PC-3 (cell line): ENCODE measurements around the gene RC3H2. TPM values are rescaled to one million over a fixed set of nuclear protein-coding genes. Genes with fewer than 3 reads are reported as not detected.
A peak's percentile ranks its signal among the peaks of the same experiment; 100 is the strongest.
"Not testable (repeated sequence)": the region's sequence is repeated elsewhere in the genome, so short reads cannot be mapped to it uniquely, and the experiment has no call there.

ENCODE experiments used
- ATAC-seq: fragments of 200-7000 bp; cut with Tn5 transposase; 2 replicates; pipeline ENCODE4 v1.9.1; 2020; ENCODE audit warnings: mild to moderate bottlenecking, moderate library complexity
- BruUV-seq: library from RNA; stranded (reverse); fragments of 400-500 nt; replicated peaks from 2 replicates; lab custom pipeline; 2021; lab: Mats Ljungman, UMichigan
- CTCF ChIA-PET: fragments of 300-600 bp; sonication (Branson Sonifier 250); formaldehyde crosslinking; loops from one replicate; lab custom pipeline; 2022; ENCODE audit warnings: antibody characterized with exemption; lab: Charles Lee
- POLR2A ChIA-PET: fragments of 300-600 bp; sonication (Branson Sonifier 250); formaldehyde crosslinking; loops from one replicate; lab custom pipeline; 2022; ENCODE audit warnings: antibody characterized with exemption; ENCODE audit not compliant: unreplicated experiment; lab: Charles Lee
- DNase-seq: peaks from one replicate; pipeline ENCODE4 v3.0.0-alpha.2; 2015
- H2AFZ ChIP-seq: fragments of 300-600 bp; sonication (generic); 2 replicates; pipeline ENCODE4 v1.6.0; 2016; ENCODE audit warnings: antibody characterized with exemption, low read length
- H3F3A ChIP-seq: fragments of 300-600 bp; sonication (generic); one replicate; pipeline ENCODE4 v1.6.0; 2017; ENCODE audit warnings: antibody characterized with exemption, low read length, control low read depth, mild to moderate bottlenecking; ENCODE audit not compliant: unreplicated experiment
- H3K27ac ChIP-seq: fragments of 300-600 bp; sonication (generic); 2 replicates; pipeline ENCODE4 v1.5.1; 2016; ENCODE audit warnings: mild to moderate bottlenecking, low read length
- H3K27me3 ChIP-seq: fragments of 300-600 bp; sonication (generic); 2 replicates; pipeline ENCODE4 v1.6.1; 2016; ENCODE audit warnings: low read length, mixed read lengths
- H3K36me3 ChIP-seq: fragments of 300-600 bp; sonication (generic); 2 replicates; pipeline ENCODE4 v1.6.1; 2016; ENCODE audit warnings: low read depth, mixed run types, low read length, mixed read lengths
- H3K4me1 ChIP-seq: fragments of 300-600 bp; sonication (generic); 2 replicates; pipeline ENCODE4 v1.5.1; 2016; ENCODE audit warnings: low read length; ENCODE audit not compliant: insufficient read depth
- H3K4me2 ChIP-seq: fragments of 300-600 bp; sonication (generic); 2 replicates; pipeline ENCODE4 v1.6.0; 2016; ENCODE audit warnings: low read length
- H3K4me3 ChIP-seq: fragments of 300-600 bp; sonication (generic); 2 replicates; pipeline ENCODE4 v1.5.1; 2016; ENCODE audit warnings: mild to moderate bottlenecking, low read length, mixed read lengths
- H3K79me2 ChIP-seq: fragments of 300-600 bp; sonication (generic); 2 replicates; pipeline ENCODE4 v1.6.1; 2017; ENCODE audit warnings: low read length, mixed read lengths
- H3K9ac ChIP-seq: fragments of 300-600 bp; sonication (generic); 2 replicates; pipeline ENCODE4 v1.6.0; 2016; ENCODE audit warnings: mild to moderate bottlenecking, low read length
- H3K9me2 ChIP-seq: fragments of 300-600 bp; sonication (generic); replicated peaks from 2 replicates; pipeline ENCODE4 v1.6.1; 2016; ENCODE audit warnings: mixed run types, low read length, mixed read lengths
- H3K9me3 ChIP-seq: fragments of 300-600 bp; sonication (generic); 2 replicates; pipeline ENCODE4 v1.6.1; 2016; ENCODE audit warnings: low read length, mixed read lengths
- H4K20me1 ChIP-seq: fragments of 300-600 bp; sonication (generic); 2 replicates; pipeline ENCODE4 v1.6.1; 2016; ENCODE audit warnings: low read length, mixed read lengths
- CTCF ChIP-seq: fragments of 300-600 bp; sonication (generic); conservative IDR thresholded peaks from 2 replicates; pipeline ENCODE4 v1.5.1; 2017; ENCODE audit warnings: antibody characterized with exemption, low read depth, mild to moderate bottlenecking, low read length
- EZH2 ChIP-seq: fragments of 300-600 bp; sonication (generic); IDR thresholded peaks from one replicate; pipeline ENCODE4 v1.6.1; 2017; ENCODE audit warnings: antibody characterized with exemption, mild to moderate bottlenecking, low read length; ENCODE audit not compliant: unreplicated experiment
- EZH2phosphoT487 ChIP-seq: fragments of 300-600 bp; sonication (generic); IDR thresholded peaks from 2 replicates; pipeline ENCODE4 v1.6.1; 2018; ENCODE audit warnings: mild to moderate bottlenecking, antibody characterized with exemption, low read length, borderline replicate concordance
- intact Hi-C: fragments of 100-400 bp; cut with micrococcal nuclease; formaldehyde crosslinking; loops from 2 replicates; pipeline ENCODE4 v1.9.0; 2023
- total RNA-seq: library from RNA; depleted of rRNA; stranded (reverse); fragments of >200 nt; gene quantifications from 2 replicates; pipeline ENCODE4 v1.2.3, GENCODE V29; 2014

The RC3H2 gene
- total RNA-seq, 1 experiment from 2014 or later, result 23.0 TPM

GRCh38 chr9:122918310-122918709, 13.2 kb upstream of the RC3H2 start:
- no peaks in the 10 kb centered on the region for H4K20me1 ChIP-seq
- H3K9me2 ChIP-seq, result no peaks in the 10 kb centered on the region
- ChIA-PET CTCF (no interaction called here), POLR2A (no interaction called here)
- H3K4me1 ChIP-seq, result no peaks in the 10 kb centered on the region
- no peak overlapping the region for H3K4me2 ChIP-seq
- H3K79me2 ChIP-seq, result no peaks in the 10 kb centered on the region
- ATAC-seq, result no peak
- H3K36me3 ChIP-seq, result 0 out of 2 replicates have a peak, but pooled peaks cover 4% of the 10 kb centered on the region
- no peaks in the 10 kb centered on the region for H3K27me3 ChIP-seq
- no peak overlapping the region for H3K9ac ChIP-seq
- no peak overlapping the region for H2AFZ ChIP-seq
- no peak overlapping the region for H3K4me3 ChIP-seq
- BruUV-seq, result no TSS peak
- no peak for DNase-seq
- H3F3A ChIP-seq, result no peaks in the 10 kb centered on the region
- intact Hi-C loops, result no loop called here
- H3K27ac ChIP-seq, result no peak overlapping the region
- no peaks in the 10 kb centered on the region for H3K9me3 ChIP-seq
- TF ChIP-seq EZH2phosphoT487 (no peak), CTCF (no peak), EZH2 (no peak)

DNA sequence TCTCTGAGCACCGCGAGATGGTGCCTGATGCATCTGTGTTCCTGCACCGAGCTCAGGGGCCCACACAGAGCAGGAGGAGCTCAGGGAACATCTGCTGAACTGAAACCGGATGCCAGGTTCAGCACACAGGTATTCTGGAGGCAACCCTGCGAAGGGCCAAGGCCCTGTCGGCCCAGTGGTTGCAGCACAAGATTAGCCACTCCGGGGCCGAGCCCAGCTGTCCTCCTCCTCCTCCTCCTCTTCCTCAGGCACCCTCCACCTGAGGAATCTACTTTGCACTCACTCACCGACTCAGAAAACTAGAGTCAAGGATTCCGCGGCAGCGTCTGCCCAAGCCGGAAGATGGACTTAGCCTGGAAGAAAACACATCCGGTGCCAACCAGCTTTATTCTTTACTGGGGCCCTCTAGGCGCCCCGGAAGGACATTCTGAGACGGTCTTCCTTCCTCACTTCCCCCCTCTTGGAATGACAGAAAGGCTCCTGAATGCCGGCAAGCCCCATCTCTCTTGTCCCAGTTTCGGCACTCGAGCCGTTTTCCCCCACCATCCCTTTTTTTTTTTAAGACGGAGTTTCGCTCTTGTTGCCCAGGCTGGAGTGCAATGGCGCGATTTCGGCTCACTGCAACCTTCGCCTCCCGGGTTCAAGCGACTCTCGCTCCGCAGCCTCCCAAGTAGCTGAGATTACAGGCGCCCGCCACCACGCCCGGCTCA, 8.0 kb upstream of the RC3H2 start, which contains the start of gene ZBTB6:
Gene ZBTB6, minus strand, starts transcription at position 360 of the 710 bp plus-strand sequence. CDS start 1,251 bp downstream, outside the sequence.
- H3K9ac ChIP-seq, result peak within 1 kb of the TSS; percentile 88
- ChIA-PET POLR2A (interaction anchor here (0.5 to 1.0 kb wide), 2 partner anchors 9 to 41 kb away, joined by 4 to 7 read pairs; no protein-coding TSS in a partner anchor), CTCF (interaction anchor here (0.6 to 1.0 kb wide), 2 partner anchors 31 to 78 kb away, joined by 5 to 12 read pairs; no protein-coding TSS in a partner anchor)
- peaks cover 10% of the 10 kb centered on the region; the same call in 1 of the 2 replicates for H3K4me1 ChIP-seq
- peak within 1 kb of the TSS; percentile 89 for H2AFZ ChIP-seq
- no peaks in the 10 kb centered on the region for H4K20me1 ChIP-seq
- peak within 1 kb of the TSS; percentile 80 for H3K27ac ChIP-seq
- BruUV-seq, result no TSS peak
- TF ChIP-seq EZH2 (no peak), EZH2phosphoT487 (no peak), CTCF (no peak)
- H3K79me2 ChIP-seq, result peaks cover 45% of the 10 kb centered on the region
- peak within 1 kb of the TSS; percentile 96 for H3K4me2 ChIP-seq
- DNase-seq, result peak; percentile 81
- H3K27me3 ChIP-seq, result no peaks in the 10 kb centered on the region
- no peaks in the 10 kb centered on the region for H3K9me2 ChIP-seq
- peak; percentile 99 for ATAC-seq
- H3K36me3 ChIP-seq, result peaks cover 13% of the 10 kb centered on the region; the same call in 1 of the 2 replicates
- H3K9me3 ChIP-seq, result no peaks in the 10 kb centered on the region
- H3K4me3 ChIP-seq, result peak within 1 kb of the TSS; percentile 98
- no peaks in the 10 kb centered on the region for H3F3A ChIP-seq
- intact Hi-C loops, result loop anchor here (1.0 to 5.0 kb wide), 2 partner anchors 8 to 79 kb away; partner anchors contain the start of gene RC3H2

- Histone ChIP-seq H3K9me2 (no peaks in the 10 kb centered on the region), H3F3A (no peaks in the 10 kb centered on the region), H3K4me2 (peak overlapping the region; percentile 96), H3K9ac (peak overlapping the region; percentile 88), H3K36me3 (peaks cover 13% of the 10 kb centered on the region; the same call in 1 of the 2 replicates), H3K79me2 (peaks cover 45% of the 10 kb centered on the region), H4K20me1 (no peaks in the 10 kb centered on the region), H3K27ac (peak overlapping the region; percentile 80), H3K27me3 (no peaks in the 10 kb centered on the region), H3K4me3 (peak overlapping the region; percentile 98), H3K9me3 (no peaks in the 10 kb centered on the region), H2AFZ (peak overlapping the region; percentile 89), H3K4me1 (peaks cover 10% of the 10 kb centered on the region; the same call in 1 of the 2 replicates)
- intact Hi-C loops, result loop anchor here (5.0 kb wide), 1 partner anchor 80 kb away; no protein-coding TSS in a partner anchor
- no peak for DNase-seq
- CTCF ChIA-PET, result interaction anchor here (0.6 to 1.0 kb wide), 2 partner anchors 32 to 79 kb away, joined by 5 to 12 read pairs; no protein-coding TSS in a partner anchor
- TF ChIP-seq CTCF, result no peak
- no peak for TF ChIP-seq EZH2phosphoT487
- no peak for TF ChIP-seq EZH2
- BruUV-seq, result TSS peak; percentile 60
- no peak for ATAC-seq
- POLR2A ChIA-PET, result interaction anchor here (0.5 kb wide), 1 partner anchor 42 kb away, joined by 4 read pairs; no protein-coding TSS in a partner anchor
Measured at GRCh38 chr9:122912671-122912963, 7.5 kb upstream of the RC3H2 start.

GRCh38 chr9:122906122-122906521, 963 bp upstream of the RC3H2 start:
- ATAC-seq, H3K4me2 ChIP-seq, H3F3A ChIP-seq, BruUV-seq, CTCF ChIA-PET, POLR2A ChIA-PET, intact Hi-C loops, H3K4me3 ChIP-seq, H3K9ac ChIP-seq, H3K9me3 ChIP-seq, H3K36me3 ChIP-seq, H3K4me1 ChIP-seq, H3K27me3 ChIP-seq, H2AFZ ChIP-seq, DNase-seq, H4K20me1 ChIP-seq, H3K27ac ChIP-seq, H3K9me2 ChIP-seq: not testable (repeated sequence)
- peaks cover 65% of the 10 kb centered on the region for H3K79me2 ChIP-seq
